DND-41 (cell line): ENCODE measurements around the gene ZNF607.

Source experiments
- CTCF ChIP-seq: IDR thresholded peaks from 2 replicates; pipeline ENCODE4 v1.5.1; 2012; ENCODE audit warnings: borderline replicate concordance, low read length, moderate library complexity, mild to moderate bottlenecking; ENCODE audit not compliant: poor library complexity, severe bottlenecking; ENCODE audit errors: extremely low read depth
- EZH2 ChIP-seq: IDR thresholded peaks from 3 replicates; pipeline ENCODE4 v1.6.1; 2012; ENCODE audit warnings: borderline replicate concordance, low read depth, mild to moderate bottlenecking, moderate library complexity, low read length, inconsistent platforms; ENCODE audit not compliant: severe bottlenecking

DNA sequence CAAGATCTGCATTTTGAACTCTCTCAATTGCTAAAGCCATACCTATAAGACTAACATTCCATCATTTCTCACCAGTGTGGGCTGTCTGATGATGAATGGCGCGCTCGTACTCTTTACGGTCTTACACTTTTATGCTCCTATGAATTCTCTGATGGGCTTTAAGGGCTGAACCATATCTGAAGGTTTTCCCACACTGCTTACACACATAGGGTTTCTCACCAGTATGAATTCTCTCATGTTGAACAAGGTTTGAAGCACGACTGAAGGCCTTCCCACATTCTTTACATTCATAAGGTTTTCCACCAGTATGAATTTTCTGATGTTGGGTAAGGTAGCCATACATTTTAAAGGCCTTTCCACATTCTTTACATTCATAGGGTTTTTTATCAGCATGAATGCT, 18.8 kb upstream of the ZNF607 start:
- TF ChIP-seq CTCF = no peak
- no peak for TF ChIP-seq EZH2
